RKO (cell line): Measurements from ENCODE around the gene SMPD3.

Experiments used
- DNase-seq: peaks from one replicate; pipeline ENCODE4 v3.0.0-alpha.2; 2016; ENCODE audit warnings: low spot score

The SMPD3 gene

DNA sequence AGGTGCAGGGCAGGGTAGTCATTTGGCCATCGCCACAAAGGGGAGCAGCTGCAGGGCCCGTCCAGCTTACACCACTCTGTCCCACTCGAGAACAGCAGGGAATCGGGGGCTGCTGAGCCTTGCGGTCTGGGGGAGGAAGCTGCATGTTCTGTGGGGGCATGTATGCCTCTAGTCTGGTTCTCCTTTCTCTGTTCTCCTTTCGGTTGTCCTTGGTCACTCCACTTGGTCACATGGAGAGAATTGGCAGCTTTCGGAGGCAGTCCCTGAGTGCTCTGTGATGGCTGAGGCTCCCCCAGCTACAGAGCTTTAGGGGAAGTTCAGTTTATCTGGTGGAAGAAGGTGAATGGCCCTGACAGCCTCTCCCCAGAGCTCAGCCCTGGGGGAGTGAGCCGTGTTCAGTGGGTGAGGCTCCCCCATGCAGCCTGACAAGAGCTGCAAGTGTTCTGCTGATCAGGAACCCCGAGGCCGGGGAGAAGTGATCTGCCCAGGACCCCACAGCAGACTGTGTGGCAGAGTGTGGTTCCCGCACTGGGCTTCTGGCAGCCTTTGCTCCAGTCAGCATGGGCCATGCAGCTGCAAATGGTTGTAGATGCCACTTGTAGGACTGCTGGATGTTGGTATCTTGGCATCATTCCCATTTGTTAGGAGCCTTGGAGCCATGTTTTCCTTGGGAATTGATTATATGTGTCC lies 22.3 kb upstream of the SMPD3 start:
- no peak for DNase-seq

- DNase-seq, result no peak
Observed at GRCh38 chr16:68469796-68470460, 21.6 kb upstream of the SMPD3 start.

DNA sequence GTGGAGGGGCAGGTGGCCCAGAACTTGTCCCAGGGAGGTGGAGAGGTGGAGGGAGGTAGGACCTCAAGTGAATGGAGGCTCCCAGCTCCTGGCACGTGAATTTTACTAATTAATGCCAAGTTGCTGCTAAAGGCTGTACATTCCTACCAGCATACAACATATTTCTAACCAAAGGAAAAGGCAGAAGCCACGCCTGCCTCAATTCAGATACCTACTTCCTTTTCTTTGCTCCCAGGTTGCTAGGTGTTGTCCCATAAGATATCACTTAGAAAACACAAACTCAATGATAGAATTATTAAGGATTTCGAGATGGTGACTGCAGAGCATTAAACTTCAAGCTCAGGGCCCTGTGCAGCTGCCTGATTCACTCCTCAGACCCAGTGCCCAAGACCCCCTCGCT lies 20.5 kb upstream of the SMPD3 start:
- no peak for DNase-seq

DNA sequence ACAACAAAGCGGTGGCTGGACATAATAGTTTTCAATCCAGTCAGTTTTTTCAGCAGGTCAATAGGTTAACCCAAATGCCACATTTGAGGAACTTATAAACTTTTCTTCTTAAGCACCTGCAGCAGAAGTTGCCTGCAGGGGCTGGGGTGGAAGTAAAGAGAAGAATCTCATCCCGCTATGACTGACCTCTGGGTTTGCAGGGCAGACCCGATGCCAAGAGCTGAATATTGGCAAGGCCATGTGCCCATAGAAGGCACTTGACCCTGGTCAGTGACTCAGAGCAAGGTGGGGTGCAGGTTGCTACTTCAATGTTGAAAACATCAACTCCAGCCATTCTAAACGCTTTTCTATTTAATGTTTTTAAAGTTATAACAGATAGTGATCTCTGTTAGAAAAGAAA lies 17.9 kb upstream of the SMPD3 start:
- DNase-seq, result no peak

- DNase-seq, result no peak
Observed at GRCh38 chr16:68463904-68464303, 15.6 kb upstream of the SMPD3 start.

DNA sequence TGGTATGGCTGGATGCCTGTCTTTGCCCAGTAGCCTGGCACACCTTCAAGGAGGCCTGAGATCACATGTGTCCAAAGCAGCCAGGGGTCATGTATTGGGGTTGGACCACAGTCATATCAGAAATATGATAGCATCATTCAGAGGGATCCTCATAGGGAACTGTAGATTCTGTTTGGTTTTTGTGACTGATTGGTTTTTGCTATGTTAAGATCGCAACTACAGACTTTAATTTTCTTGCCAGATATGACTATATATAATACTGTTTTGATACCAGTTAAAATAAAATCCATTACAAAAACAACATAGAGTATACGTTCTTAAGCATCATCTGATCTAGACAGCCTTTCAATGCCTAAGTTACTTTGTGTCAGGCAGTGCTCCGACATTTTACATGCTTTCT lies 11.8 kb upstream of the SMPD3 start:
- DNase-seq, result no peak

DNA sequence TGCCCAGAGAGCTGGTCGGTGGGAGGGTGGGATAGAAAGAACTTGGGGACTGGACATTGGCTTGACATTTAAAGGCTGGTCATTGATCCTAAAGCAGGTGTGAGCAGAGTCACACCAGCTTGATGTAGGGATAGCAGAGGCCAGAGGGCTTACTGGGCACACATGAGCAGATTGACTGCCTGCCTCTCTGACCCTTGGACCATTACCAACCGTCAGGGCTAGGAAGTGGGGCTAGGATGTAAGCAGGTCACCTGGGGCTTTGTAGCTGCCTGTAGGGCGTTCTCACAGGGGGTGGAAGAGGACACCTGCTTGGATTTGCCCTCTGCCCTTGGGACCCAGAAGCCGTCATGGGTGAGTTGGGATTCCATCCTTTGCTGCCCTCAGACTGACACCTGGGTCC lies 11.1 kb upstream of the SMPD3 start:
- no peak for DNase-seq

GRCh38 chr16:68458551-68458950 lies 10.2 kb upstream of the SMPD3 start:
- no peak for DNase-seq

DNA sequence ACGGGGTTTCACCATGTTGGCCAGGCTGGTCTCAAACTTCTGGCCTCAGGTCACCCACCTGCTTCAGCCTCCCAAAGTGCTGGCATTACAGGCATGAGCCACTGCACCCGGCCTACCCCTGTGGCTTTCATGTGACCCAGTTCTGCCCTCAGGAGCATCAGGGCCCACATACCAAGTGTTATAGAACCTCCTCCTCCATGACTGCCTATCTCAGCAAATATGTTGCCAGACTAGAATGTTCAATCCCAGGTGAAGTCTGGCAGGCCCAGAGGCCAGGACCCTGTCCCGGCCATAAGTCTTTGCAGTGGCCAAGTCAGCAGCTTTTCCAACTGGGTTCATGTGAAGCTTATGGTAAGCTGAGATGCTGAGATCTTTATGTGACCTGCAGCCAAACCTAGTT lies 9.8 kb upstream of the SMPD3 start:
- no peak for DNase-seq

- DNase-seq, result no peak
Observed at GRCh38 chr16:68455631-68456030, 7.3 kb upstream of the SMPD3 start.

- no peak for DNase-seq
Observed at GRCh38 chr16:68454920-68455435, 6.7 kb upstream of the SMPD3 start.

GRCh38 chr16:68453816-68454215 lies 5.5 kb upstream of the SMPD3 start:
- no peak for DNase-seq

GRCh38 chr16:68452176-68452575 lies 3.9 kb upstream of the SMPD3 start:
- DNase-seq, result no peak

DNA sequence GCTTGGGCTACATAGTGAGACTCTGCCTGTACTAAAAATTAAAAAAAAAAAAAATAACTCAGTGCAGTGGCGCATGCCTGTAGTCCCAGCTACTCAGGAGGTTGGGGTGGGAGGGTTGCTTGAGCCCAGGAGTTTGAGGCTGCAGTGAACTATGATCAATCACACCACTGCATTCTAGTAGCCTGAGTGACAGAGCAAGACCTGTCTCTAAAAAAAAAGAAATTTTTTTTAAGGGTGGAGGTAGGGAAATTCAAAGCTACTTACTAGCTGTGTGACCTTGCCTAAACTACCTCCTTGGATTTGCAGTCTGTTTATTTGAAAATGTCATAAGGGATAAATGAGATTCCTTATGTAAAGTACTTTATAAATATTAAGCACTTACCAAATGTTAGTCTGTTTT lies 3.4 kb upstream of the SMPD3 start:
- DNase-seq, result no peak

DNA sequence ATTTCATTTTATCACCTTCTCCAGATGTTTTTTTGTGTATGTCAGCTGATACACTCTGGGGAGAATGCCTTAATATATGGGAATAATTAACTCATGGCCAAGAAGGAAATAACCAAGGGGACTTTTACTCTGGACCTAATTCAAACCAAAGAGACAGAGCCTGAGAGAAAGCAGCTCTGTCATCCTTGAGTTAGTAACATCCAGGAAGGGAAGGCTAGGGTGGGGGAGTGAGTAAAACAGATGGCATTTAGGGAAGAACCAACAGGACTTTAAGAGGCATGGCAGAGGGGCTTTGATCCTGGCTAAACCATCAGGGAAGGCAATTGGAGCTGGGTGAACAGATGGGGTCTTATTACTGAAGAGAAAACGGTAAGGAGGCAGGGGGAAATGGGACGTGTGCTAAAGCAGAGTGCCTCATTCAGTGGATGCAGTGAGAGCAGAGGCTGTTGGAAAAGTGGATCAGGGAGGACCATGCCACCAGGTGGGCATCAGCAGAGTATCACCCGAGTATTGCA lies 2.5 kb upstream of the SMPD3 start:
- no peak for DNase-seq

GRCh38 chr16:68447653-68448359 lies 502 bp downstream of the SMPD3 start:
- DNase-seq, result no peak

DNA sequence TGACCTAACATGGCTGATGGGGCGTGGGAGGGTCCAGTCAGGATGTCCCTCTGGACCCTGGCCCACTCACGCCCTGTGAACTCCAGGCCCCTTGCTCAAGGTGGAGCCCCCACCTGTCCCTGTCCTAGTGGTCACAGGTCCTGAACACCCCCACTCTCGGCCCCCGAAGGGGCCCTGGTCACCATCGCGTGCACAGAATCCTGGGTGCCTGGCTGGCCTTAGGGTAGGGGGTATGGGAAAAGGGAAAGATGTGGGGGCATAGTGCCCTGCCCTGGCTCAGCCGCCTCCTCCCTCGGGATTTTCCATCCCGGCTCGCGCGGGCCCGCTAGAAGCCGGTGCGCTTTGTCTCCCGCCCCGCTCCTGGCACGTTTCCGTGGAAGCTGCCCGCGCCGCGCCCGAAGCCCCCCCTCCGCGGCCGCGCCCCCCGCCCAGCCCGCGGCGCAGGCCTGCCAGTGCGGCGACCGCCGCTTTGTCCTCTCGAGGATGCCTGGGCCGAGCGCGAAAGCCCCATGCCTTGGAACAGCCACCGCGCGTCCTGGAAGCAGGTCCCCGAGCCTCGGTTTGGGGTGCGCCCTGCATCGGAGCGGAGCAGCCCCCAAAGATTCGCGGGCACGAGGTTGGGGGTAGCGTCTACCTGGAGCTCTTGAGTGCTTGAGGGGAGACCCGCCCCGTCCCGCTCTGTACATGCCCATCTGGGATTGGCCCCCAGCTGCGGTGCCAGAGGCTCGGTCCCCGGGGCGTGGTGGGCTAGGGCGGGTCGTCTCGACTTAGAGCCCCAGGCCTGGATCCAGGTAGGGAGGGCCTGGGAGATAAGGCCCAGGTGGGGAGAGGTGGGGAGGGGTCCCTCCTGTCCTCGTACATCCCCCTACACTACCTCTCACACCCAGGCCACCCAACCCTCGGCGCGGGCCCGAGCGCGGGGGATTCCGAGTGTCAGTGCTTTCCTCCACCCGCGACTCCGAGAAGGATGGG lies 1.3 kb downstream of the SMPD3 start:
- no peak for DNase-seq

- peak; percentile 41 for DNase-seq
Observed at GRCh38 chr16:68445458-68445857, 2.9 kb downstream of the SMPD3 start.

- DNase-seq, result peak; percentile 28
Observed at GRCh38 chr16:68444056-68444657, 4.2 kb downstream of the SMPD3 start.

GRCh38 chr16:68436581-68436980 lies 11.7 kb downstream of the SMPD3 start:
- DNase-seq, result no peak

DNA sequence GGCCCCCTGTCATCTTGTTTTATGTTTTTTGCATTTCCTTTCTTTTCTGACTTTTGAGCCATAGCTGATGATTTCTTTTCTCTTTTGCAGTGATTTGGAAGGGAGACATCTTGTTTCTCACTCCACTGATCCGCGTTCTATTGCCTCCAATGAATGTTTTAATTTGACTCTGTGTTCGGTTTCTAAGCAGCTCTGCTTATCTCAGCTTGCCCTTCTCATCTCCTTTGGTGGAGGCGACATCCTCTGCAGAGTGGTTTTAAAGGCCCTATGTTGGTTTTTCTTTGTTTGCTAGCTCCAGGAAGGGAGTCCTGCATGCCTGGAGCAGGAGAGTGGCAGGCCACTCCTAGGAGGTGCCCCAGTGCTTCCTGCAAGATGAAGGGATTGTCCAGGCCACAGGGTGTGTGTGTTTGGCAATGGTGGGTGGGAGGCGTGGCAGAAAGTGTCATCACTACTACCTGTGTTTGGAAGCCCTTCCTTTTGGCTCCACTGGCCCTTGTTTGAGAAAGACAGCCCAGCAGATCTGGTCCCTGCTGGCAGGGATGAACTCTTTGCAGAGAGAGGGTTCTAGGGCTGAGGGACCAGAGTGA lies 13.6 kb downstream of the SMPD3 start:
- no peak for DNase-seq
